ENCODE data around the gene TRAF3IP1. TPM values are rescaled to one million over a fixed set of nuclear protein-coding genes. Genes with fewer than 3 reads are reported as not detected.

TRAF3IP1 gene
- total and polyA plus RNA-seq, 4 donors = 8.9 to 41.0 (median 14.7) TPM

GRCh38 chr2:238278626-238279323 lies 41.5 kb upstream of the TRAF3IP1 start:
- Histone ChIP-seq H3K36me3 (ENCODE audit: control insufficient read depth in 4 of 4, insufficient read depth in 4 of 4, low read length in 4 of 4) (peaks cover 6 to 26% (median 16%) of the 10 kb centered on the region in 4 donors), H3K9ac (ENCODE audit: insufficient read depth in 1 of 2, low read length in 2 of 2) (no peak overlapping the region), H3K4me3 (no peak overlapping the region), H3K27ac (ENCODE audit: low read depth in 1 of 2, low read length in 1 of 2) (no peak overlapping the region), H3K27me3 (ENCODE audit: control insufficient read depth in 3 of 3, insufficient read depth in 3 of 3, low read length in 2 of 3) (no peaks in the 10 kb centered on the region), H3K4me1 (ENCODE audit: control insufficient read depth in 5 of 5, insufficient read depth in 5 of 5, low read length in 5 of 5) (peaks cover 0 to 21% (median 0%) of the 10 kb centered on the region in 5 donors), H3K9me3 (ENCODE audit: control insufficient read depth in 4 of 4, insufficient read depth in 3 of 4, low read length in 3 of 4) (no peaks in the 10 kb centered on the region)
- 79 to 86% methylated on average over 9 of the region's 9 CpGs for WGBS, 2 donors
- no peak for TF ChIP-seq CTCF (IDR thresholded peaks at IDR 0.05; ENCODE audit: control extremely low read depth, extremely low read depth)
- DNase-seq (no peak), ATAC-seq (ENCODE audit: insufficient read depth, low FRiP score) (no peak)

GRCh38 chr2:238279324-238279682 lies 41.0 kb upstream of the TRAF3IP1 start:
- no peak for DNase-seq
- peaks cover 0 to 22% (median 0%) of the 10 kb centered on the region in 5 donors for H3K4me1 ChIP-seq (ENCODE audit: control insufficient read depth in 5 of 5, insufficient read depth in 5 of 5, low read length in 5 of 5)
- ATAC-seq (ENCODE audit: insufficient read depth, low FRiP score) = no peak
- no peaks in the 10 kb centered on the region for H3K27me3 ChIP-seq (ENCODE audit: control insufficient read depth in 3 of 3, insufficient read depth in 3 of 3, low read length in 2 of 3)
- no peak overlapping the region for H3K9ac ChIP-seq (ENCODE audit: insufficient read depth in 1 of 2, low read length in 2 of 2)
- H3K9me3 ChIP-seq (ENCODE audit: control insufficient read depth in 4 of 4, insufficient read depth in 3 of 4, low read length in 3 of 4) = no peaks in the 10 kb centered on the region
- WGBS, 2 donors = 92 to 96% methylated on average over 6 of the region's 6 CpGs
- H3K4me3 ChIP-seq = no peak overlapping the region
- no peak overlapping the region for H3K27ac ChIP-seq (ENCODE audit: low read depth in 1 of 2, low read length in 1 of 2)
- no peak for TF ChIP-seq CTCF (IDR thresholded peaks at IDR 0.05; ENCODE audit: control extremely low read depth, extremely low read depth)
- peaks cover 4 to 21% (median 15%) of the 10 kb centered on the region in 4 donors for H3K36me3 ChIP-seq (ENCODE audit: control insufficient read depth in 4 of 4, insufficient read depth in 4 of 4, low read length in 4 of 4)

GRCh38 chr2:238280083-238280825 lies 40.1 kb upstream of the TRAF3IP1 start:
- TF ChIP-seq CTCF (IDR thresholded peaks at IDR 0.05; ENCODE audit: control extremely low read depth, extremely low read depth) = no peak
- 91 to 93% methylated on average over 12 of the region's 12 CpGs for WGBS, 2 donors
- H3K9me3 ChIP-seq (ENCODE audit: control insufficient read depth in 4 of 4, insufficient read depth in 3 of 4, low read length in 3 of 4) = no peaks in the 10 kb centered on the region
- H3K4me3 ChIP-seq = no peak overlapping the region
- peaks cover 0 to 25% (median 3%) of the 10 kb centered on the region in 5 donors for H3K4me1 ChIP-seq (ENCODE audit: control insufficient read depth in 5 of 5, insufficient read depth in 5 of 5, low read length in 5 of 5)
- no peak for ATAC-seq (ENCODE audit: insufficient read depth, low FRiP score)
- H3K9ac ChIP-seq (ENCODE audit: insufficient read depth in 1 of 2, low read length in 2 of 2) = no peak overlapping the region
- no peak for DNase-seq
- H3K27ac ChIP-seq (ENCODE audit: low read depth in 1 of 2, low read length in 1 of 2) = no peak overlapping the region
- H3K36me3 ChIP-seq (ENCODE audit: control insufficient read depth in 4 of 4, insufficient read depth in 4 of 4, low read length in 4 of 4) = peaks cover 0 to 14% (median 9%) of the 10 kb centered on the region in 4 donors
- no peaks in the 10 kb centered on the region for H3K27me3 ChIP-seq (ENCODE audit: control insufficient read depth in 3 of 3, insufficient read depth in 3 of 3, low read length in 2 of 3)
